22Rv1 (cell line): ENCODE measurements around the gene SCUBE3.

Experiments
- CTCF ChIP-seq: fragments of 450-650 bp; IDR thresholded peaks from 2 replicates; pipeline ENCODE4 v1.5.1; 2017; ENCODE audit warnings: mild to moderate bottlenecking
- ZFX ChIP-seq: fragments of 450-650 bp; IDR thresholded peaks from 2 replicates; pipeline ENCODE4 v1.6.1; 2017; ENCODE audit warnings: antibody characterized with exemption, borderline replicate concordance

DNA sequence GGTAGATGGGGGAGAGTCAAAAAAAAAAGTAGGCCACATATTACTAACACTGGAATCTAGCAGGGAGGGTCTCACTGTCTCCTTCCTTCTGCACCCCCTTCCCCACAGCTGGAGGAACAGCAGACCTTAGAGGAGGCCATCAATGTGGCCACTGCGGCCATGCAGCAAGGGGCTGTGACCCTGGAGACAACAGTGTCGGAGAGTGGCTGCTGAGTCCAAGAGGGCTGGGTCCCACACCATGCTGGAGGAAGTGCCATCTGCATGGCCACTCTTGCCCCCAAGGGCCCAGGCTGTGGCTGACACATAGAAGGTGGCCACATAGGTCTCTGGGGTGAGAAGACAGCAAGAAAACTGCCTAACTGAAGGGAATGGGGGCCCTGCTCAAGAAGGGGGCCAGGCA lies 81.3 kb downstream of the SCUBE3 start:
- TF ChIP-seq CTCF = no peak
- no peak for TF ChIP-seq ZFX
